ENCODE results near the gene SLC22A16.

GRCh38 chr6:110422444-110422822 is 54.0 kb downstream of the SLC22A16 start:
- TF ChIP-seq CTCF (conservative IDR thresholded peaks at IDR 0.05) (no peak), EZH2 (IDR thresholded peaks at IDR 0.05; ENCODE audit: low read depth) (no peak)

All from PC-9 (cell line).